ENCODE data around the gene KBTBD4.

KBTBD4 gene

GRCh38 chr11:47586098-47586855 lies 7.5 kb upstream of the KBTBD4 start, which contains the start of gene FAM180B:
FAM180B (plus strand) TSS chr11:47586678; CDS start chr11:47586769, 91 bp downstream.
- H3K27ac ChIP-seq = no peak within 1 kb of the TSS
- TF ChIP-seq CTCF (IDR thresholded peaks at IDR 0.05) = no peak
- TF ChIP-seq ZFX (IDR thresholded peaks at IDR 0.05; ENCODE audit: borderline replicate concordance) = no peak

GRCh38 chr11:47583844-47584243 lies 5.1 kb upstream of the KBTBD4 start:
- no peak overlapping the region for H3K27ac ChIP-seq
- TF ChIP-seq ZFX (IDR thresholded peaks at IDR 0.05; ENCODE audit: borderline replicate concordance) (no peak), CTCF (IDR thresholded peaks at IDR 0.05) (no peak)

GRCh38 chr11:47577460-47578041 lies 1.2 kb downstream of the KBTBD4 start:
- H3K27ac ChIP-seq = peak overlapping the region; percentile 86
- TF ChIP-seq CTCF (IDR thresholded peaks at IDR 0.05) (no peak), ZFX (IDR thresholded peaks at IDR 0.05; ENCODE audit: borderline replicate concordance) (no peak)

GRCh38 chr11:47573321-47573720 lies 5.4 kb downstream of the KBTBD4 start:
- no peak for TF ChIP-seq CTCF (IDR thresholded peaks at IDR 0.05)
- TF ChIP-seq ZFX (IDR thresholded peaks at IDR 0.05; ENCODE audit: borderline replicate concordance) = no peak
- no peak overlapping the region for H3K27ac ChIP-seq

- no peak overlapping the region for H3K27ac ChIP-seq
- TF ChIP-seq ZFX (IDR thresholded peaks at IDR 0.05; ENCODE audit: borderline replicate concordance) = no peak
- no peak for TF ChIP-seq CTCF (IDR thresholded peaks at IDR 0.05)
Measured at GRCh38 chr11:47572715-47573255, 6.0 kb downstream of the KBTBD4 start.

- no peak for TF ChIP-seq ZFX (IDR thresholded peaks at IDR 0.05; ENCODE audit: borderline replicate concordance)
- TF ChIP-seq CTCF (IDR thresholded peaks at IDR 0.05) = no peak
- no peak overlapping the region for H3K27ac ChIP-seq
Measured at GRCh38 chr11:47571895-47572294, 6.9 kb downstream of the KBTBD4 start.

- TF ChIP-seq CTCF (IDR thresholded peaks at IDR 0.05) = no peak
- no peak overlapping the region for H3K27ac ChIP-seq
Measured at GRCh38 chr11:47571357-47571729, 7.4 kb downstream of the KBTBD4 start.

Measured in 22Rv1 (cell line).